Measurements from ENCODE around the gene ULK4. TPM values are rescaled to one million over a fixed set of nuclear protein-coding genes. Genes with fewer than 3 reads are reported as not detected.

ULK4 gene
- polyA plus RNA-seq, 1 of the 3 experiments (the other 2 are of a cell fraction) = 6.2 TPM

GRCh38 chr3:41202075-41202833, 759.6 kb downstream of the ULK4 start:
- Histone ChIP-seq H3K27ac (ENCODE audit: low read depth in 2 of 2, low read length in 1 of 2) (peak overlapping the region; percentile 29 to 39; a peak in 3 of 4 replicates), H4K20me1 (ENCODE audit: insufficient read depth) (peaks cover 73% of the 10 kb centered on the region)

DNA sequence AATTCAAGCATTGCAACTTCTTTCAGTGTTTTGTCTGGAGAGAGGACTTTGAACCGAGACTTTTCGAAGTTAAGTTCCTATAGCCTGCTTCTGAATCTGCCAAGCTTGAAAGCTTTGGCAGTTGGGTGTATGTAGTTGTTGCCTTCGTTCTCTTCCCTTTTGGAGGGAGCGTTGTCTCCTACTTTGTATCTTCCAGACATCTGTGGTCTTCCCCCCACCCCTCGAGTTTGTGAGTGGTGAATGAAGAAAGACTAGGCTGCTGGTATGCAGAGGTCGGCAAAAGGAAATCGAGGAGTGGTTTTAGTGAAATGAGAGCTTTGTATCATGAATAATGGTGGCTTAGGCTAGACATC, 761.3 kb downstream of the ULK4 start:
- Histone ChIP-seq H3K4me3 (ENCODE audit: low read depth in 2 of 2, low read length in 1 of 2) (peak overlapping the region; percentile 85 to 97), H3K9me2 (no peaks in the 10 kb centered on the region), H3K27ac (ENCODE audit: low read depth in 2 of 2, low read length in 1 of 2) (peak overlapping the region; percentile 59 to 62; a peak in 3 of 4 replicates), H3K4me2 (peak overlapping the region; percentile 81), H3K27me3 (ENCODE audit: insufficient read depth) (no peaks in the 10 kb centered on the region), H2AFZ (ENCODE audit: low read depth) (no peak overlapping the region), H3K4me1 (ENCODE audit: control insufficient read depth in 1 of 2, insufficient read depth in 2 of 2, low read depth in 1 of 2, low read length in 1 of 2) (peaks cover 13 to 14% of the 10 kb centered on the region in 2 experiments; a peak in 3 of 4 replicates), H4K20me1 (ENCODE audit: insufficient read depth) (peaks cover 57% of the 10 kb centered on the region), H3K36me3 (replicated peaks in 1 of 2; ENCODE audit: control insufficient read depth in 1 of 2, insufficient read depth in 2 of 2, low read length in 1 of 2) (no peaks in the 10 kb centered on the region), H3K79me2 (ENCODE audit: insufficient read depth) (peaks cover 65% of the 10 kb centered on the region), H3K9ac (peak overlapping the region; percentile 77), H3F3A (replicated peaks; ENCODE audit: insufficient read depth) (no peaks in the 10 kb centered on the region), H3K9me3 (no peaks in the 10 kb centered on the region)
- POLR2A ChIA-PET = interaction anchor here (2.8 kb wide), 1 partner anchor 616 kb away, joined by 34 read pairs; no protein-coding TSS in a partner anchor
- TF ChIP-seq, protein P1, sequence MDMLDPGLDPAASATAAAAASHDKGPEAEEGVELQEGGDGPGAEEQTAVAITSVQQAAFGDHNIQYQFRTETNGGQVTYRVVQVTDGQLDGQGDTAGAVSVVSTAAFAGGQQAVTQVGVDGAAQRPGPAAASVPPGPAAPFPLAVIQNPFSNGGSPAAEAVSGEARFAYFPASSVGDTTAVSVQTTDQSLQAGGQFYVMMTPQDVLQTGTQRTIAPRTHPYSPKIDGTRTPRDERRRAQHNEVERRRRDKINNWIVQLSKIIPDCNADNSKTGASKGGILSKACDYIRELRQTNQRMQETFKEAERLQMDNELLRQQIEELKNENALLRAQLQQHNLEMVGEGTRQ (IDR thresholded peaks at IDR 0.05; ENCODE audit: borderline replicate concordance, low read depth, low read length) = no peak
- TF ChIP-seq TCF12 (IDR thresholded peaks at IDR 0.05) = peak; percentile 26; the same call in 1 of the 2 replicates
- TF ChIP-seq MXI1 (IDR thresholded peaks at IDR 0.05; ENCODE audit: low read depth, low read length) = 0 out of 2 replicates have a peak, but pooled peaks have one; percentile 7
- DNase-seq = no peak
- CTCF ChIA-PET = interaction anchor here (0.6 to 6.5 kb wide), 2 partner anchors 14 to 617 kb away, joined by 3 to 61 read pairs; no protein-coding TSS in a partner anchor
- WGBS (ENCODE audit: low lambda C conversion rate) = 0% methylated on average over 7 of the region's 7 CpGs

More at GRCh38 chr3:41202075-41202833, 759.6 kb downstream of the ULK4 start:
- Histone ChIP-seq H3K4me1 (ENCODE audit: control insufficient read depth in 1 of 2, insufficient read depth in 2 of 2, low read depth in 1 of 2, low read length in 1 of 2) (peaks cover 13 to 14% of the 10 kb centered on the region in 2 experiments; a peak in 3 of 4 replicates), H3K27me3 (ENCODE audit: insufficient read depth) (no peaks in the 10 kb centered on the region), H3K9me3 (no peaks in the 10 kb centered on the region), H3K4me2 (peak overlapping the region; percentile 81), H3F3A (replicated peaks; ENCODE audit: insufficient read depth) (no peaks in the 10 kb centered on the region), H3K4me3 (ENCODE audit: low read depth in 2 of 2, low read length in 1 of 2) (peak overlapping the region; percentile 85 to 97), H3K9ac (peak overlapping the region; percentile 77; the same call in 1 of the 2 replicates), H3K79me2 (ENCODE audit: insufficient read depth) (peaks cover 81% of the 10 kb centered on the region), H2AFZ (ENCODE audit: low read depth) (no peak overlapping the region; the same call in 1 of the 2 replicates), H3K36me3 (replicated peaks in 1 of 2; ENCODE audit: control insufficient read depth in 1 of 2, insufficient read depth in 2 of 2, low read length in 1 of 2) (no peaks in the 10 kb centered on the region), H3K9me2 (no peaks in the 10 kb centered on the region)
- CTCF ChIA-PET = interaction anchor here (0.6 to 6.5 kb wide), 8 partner anchors 13 to 820 kb away, joined by 3 to 61 read pairs (median 3); no protein-coding TSS in a partner anchor
- no peak for DNase-seq
- TF ChIP-seq FOXJ3 (CRISPR knock-in tag; IDR thresholded peaks at IDR 0.05) = no peak
- POLR2A ChIA-PET = no interaction called here
- 60% methylated on average over 5 of the region's 5 CpGs for WGBS (ENCODE audit: low lambda C conversion rate)

GRCh38 chr3:41199866-41200668, 761.8 kb downstream of the ULK4 start:
- Histone ChIP-seq H3K27ac (ENCODE audit: low read depth in 2 of 2, low read length in 1 of 2) (peak overlapping the region; percentile 90 to 97), H3K4me3 (ENCODE audit: low read depth in 2 of 2, low read length in 1 of 2) (peak overlapping the region; percentile 85 to 97), H4K20me1 (ENCODE audit: insufficient read depth) (peaks cover 51% of the 10 kb centered on the region), H3F3A (replicated peaks; ENCODE audit: insufficient read depth) (no peaks in the 10 kb centered on the region), H3K4me2 (peak overlapping the region; percentile 81), H3K27me3 (ENCODE audit: insufficient read depth) (no peaks in the 10 kb centered on the region), H3K36me3 (replicated peaks in 1 of 2; ENCODE audit: control insufficient read depth in 1 of 2, insufficient read depth in 2 of 2, low read length in 1 of 2) (no peaks in the 10 kb centered on the region), H3K9ac (peak overlapping the region; percentile 99), H2AFZ (ENCODE audit: low read depth) (no peak overlapping the region), H3K79me2 (ENCODE audit: insufficient read depth) (peaks cover 60% of the 10 kb centered on the region), H3K9me3 (no peaks in the 10 kb centered on the region), H3K9me2 (no peaks in the 10 kb centered on the region), H3K4me1 (ENCODE audit: control insufficient read depth in 1 of 2, insufficient read depth in 2 of 2, low read depth in 1 of 2, low read length in 1 of 2) (peaks cover 11 to 13% of the 10 kb centered on the region in 2 experiments; a peak in 3 of 4 replicates)
- CTCF ChIA-PET = interaction anchor here (0.6 to 6.5 kb wide), 5 partner anchors 13 to 616 kb away, joined by 3 to 61 read pairs (median 3); no protein-coding TSS in a partner anchor
- POLR2A ChIA-PET = interaction anchor here (0.5 to 2.8 kb wide), 26 partner anchors 9 to 676 kb away, joined by 3 to 34 read pairs (median 4); partner anchors contain the start of gene ZNF621
- 1% methylated on average over 20 of the region's 40 CpGs for WGBS (ENCODE audit: low lambda C conversion rate)
- TF ChIP-seq EP300 (IDR thresholded peaks at IDR 0.05; ENCODE audit: borderline replicate concordance in 1 of 2, low read depth in 1 of 2, low read length in 1 of 2) = no peak
- 0 out of 2 replicates have a peak, but pooled peaks have one; percentile 33 for TF ChIP-seq MXI1 (IDR thresholded peaks at IDR 0.05; ENCODE audit: low read depth, low read length)
- peak; percentile 85 for DNase-seq
